Measurements from ENCODE around the gene TMEM214.

DNA sequence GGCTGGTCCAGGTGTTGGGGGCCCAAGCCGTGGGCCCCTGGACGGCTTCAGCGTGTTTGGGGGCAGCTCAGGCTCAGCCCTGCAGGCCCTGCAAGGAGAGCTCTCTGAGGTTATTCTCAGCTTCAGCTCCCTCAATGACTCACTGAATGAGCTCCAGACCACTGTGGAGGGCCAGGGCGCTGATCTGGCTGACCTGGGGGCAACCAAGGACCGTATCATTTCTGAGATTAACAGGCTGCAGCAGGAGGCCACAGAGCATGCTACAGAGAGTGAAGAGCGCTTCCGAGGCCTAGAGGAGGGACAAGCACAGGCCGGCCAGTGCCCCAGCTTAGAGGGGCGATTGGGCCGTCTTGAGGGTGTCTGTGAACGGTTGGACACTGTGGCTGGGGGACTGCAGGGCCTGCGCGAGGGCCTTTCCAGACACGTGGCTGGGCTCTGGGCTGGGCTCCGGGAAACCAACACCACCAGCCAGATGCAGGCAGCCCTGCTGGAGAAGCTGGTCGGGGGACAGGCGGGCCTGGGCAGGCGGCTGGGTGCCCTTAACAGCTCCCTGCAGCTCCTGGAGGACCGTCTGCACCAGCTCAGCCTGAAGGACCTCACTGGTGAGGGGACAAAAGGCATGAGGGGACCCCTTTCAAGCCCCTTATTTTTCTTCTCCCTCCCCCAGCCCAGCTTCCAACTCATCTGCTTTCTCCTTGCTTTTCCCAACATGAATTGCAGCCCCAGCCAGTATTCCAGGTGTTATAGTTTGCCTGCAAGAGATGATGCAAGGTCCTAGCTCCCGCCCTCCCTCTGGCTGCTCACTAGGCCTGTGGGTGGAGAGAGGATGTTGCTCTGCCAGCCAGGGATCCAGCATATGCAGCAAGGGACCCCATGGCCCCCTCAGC lies 50.9 kb downstream of the TMEM214 start:
- TF ChIP-seq, protein P1, sequence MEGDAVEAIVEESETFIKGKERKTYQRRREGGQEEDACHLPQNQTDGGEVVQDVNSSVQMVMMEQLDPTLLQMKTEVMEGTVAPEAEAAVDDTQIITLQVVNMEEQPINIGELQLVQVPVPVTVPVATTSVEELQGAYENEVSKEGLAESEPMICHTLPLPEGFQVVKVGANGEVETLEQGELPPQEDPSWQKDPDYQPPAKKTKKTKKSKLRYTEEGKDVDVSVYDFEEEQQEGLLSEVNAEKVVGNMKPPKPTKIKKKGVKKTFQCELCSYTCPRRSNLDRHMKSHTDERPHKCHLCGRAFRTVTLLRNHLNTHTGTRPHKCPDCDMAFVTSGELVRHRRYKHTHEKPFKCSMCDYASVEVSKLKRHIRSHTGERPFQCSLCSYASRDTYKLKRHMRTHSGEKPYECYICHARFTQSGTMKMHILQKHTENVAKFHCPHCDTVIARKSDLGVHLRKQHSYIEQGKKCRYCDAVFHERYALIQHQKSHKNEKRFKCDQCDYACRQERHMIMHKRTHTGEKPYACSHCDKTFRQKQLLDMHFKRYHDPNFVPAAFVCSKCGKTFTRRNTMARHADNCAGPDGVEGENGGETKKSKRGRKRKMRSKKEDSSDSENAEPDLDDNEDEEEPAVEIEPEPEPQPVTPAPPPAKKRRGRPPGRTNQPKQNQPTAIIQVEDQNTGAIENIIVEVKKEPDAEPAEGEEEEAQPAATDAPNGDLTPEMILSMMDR (IDR thresholded peaks at IDR 0.05; ENCODE audit: insufficient read depth, low read depth, low read length) = no peak
- no peak for TF ChIP-seq EZH2 (IDR thresholded peaks at IDR 0.05; ENCODE audit: insufficient read depth, low read length)
